NB4 (cell line): ENCODE measurements around the gene MOXD1.

Experiments
- DNase-seq: peaks from one replicate; pipeline ENCODE4 v3.0.0; 2010; ENCODE audit warnings: low read depth
- H3K4me3 ChIP-seq: one replicate; pipeline ENCODE4 v1.5.1; 2011; ENCODE audit warnings: mild to moderate bottlenecking, low read depth, low read length, moderate library complexity
- CTCF ChIP-seq: IDR thresholded peaks from one replicate; pipeline ENCODE4 v1.5.1; 2012; ENCODE audit warnings: low read depth, low read length
- MAX ChIP-seq: IDR thresholded peaks from 2 replicates; pipeline ENCODE4 v1.6.1; 2011; ENCODE audit warnings: low read depth, low read length
- MYC ChIP-seq: IDR thresholded peaks from 2 replicates; pipeline ENCODE4 v1.6.1; 2011; ENCODE audit warnings: low read depth, low read length
- POLR2A ChIP-seq: IDR thresholded peaks from 2 replicates; pipeline ENCODE4 v1.6.1; 2011; ENCODE audit warnings: mild to moderate bottlenecking; ENCODE audit not compliant: insufficient read length; ENCODE audit errors: extremely low read depth

The MOXD1 gene

DNA sequence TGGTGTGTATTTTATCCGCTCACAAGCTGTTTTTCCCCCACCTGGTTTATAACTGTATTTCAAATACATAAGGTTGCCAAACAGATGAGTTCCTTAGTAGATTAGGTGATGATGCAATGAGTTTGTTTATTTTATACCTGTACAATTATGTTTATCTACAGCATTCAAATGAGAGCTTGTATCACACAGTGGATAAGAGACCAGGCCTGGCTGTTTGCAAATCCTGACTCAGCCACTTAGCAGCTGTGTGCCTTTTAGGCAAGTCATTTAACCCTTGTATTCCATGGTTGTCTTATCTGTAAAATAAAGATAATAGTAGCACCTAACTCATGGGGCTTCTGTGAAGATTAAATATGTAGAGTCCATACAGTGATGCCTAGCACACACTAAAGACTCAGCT, 143.7 kb downstream of the MOXD1 start:
- TF ChIP-seq MAX (no peak), MYC (no peak), CTCF (no peak), POLR2A (no peak)
- no peak for DNase-seq
- H3K4me3 ChIP-seq = no peak overlapping the region

DNA sequence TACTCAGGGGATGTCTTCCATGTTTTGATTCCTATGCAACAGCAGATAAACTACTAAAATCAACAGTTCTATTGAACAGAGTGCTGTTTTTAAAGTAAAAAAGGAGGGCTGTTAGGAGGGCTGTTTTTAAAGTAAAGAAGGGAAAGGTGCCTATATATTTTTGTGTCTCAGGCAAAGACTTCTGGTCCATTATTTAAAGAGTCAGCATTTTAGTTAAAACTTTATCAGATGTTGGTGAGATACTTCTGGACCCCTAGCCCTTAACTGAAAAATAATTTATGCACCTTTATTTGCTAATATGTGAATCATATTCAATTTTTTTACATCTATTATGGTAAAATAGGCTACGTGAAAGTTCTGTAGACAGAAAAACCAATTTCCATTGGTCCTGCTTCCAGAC, 144.8 kb downstream of the MOXD1 start:
- no peak for TF ChIP-seq MAX
- TF ChIP-seq POLR2A = no peak
- TF ChIP-seq MYC = no peak
- no peak for TF ChIP-seq CTCF
- no peak overlapping the region for H3K4me3 ChIP-seq
- DNase-seq = no peak

GRCh38 chr6:132253906-132254305, 147.4 kb downstream of the MOXD1 start:
- no peak for DNase-seq
- H3K4me3 ChIP-seq = no peak overlapping the region
- TF ChIP-seq CTCF = no peak
- TF ChIP-seq MYC = no peak
- TF ChIP-seq POLR2A = no peak
- TF ChIP-seq MAX = no peak

GRCh38 chr6:132253211-132253610, 148.1 kb downstream of the MOXD1 start:
- no peak overlapping the region for H3K4me3 ChIP-seq
- DNase-seq = no peak
- TF ChIP-seq CTCF (no peak), MAX (no peak), MYC (no peak), POLR2A (no peak)

- TF ChIP-seq MAX (no peak), MYC (no peak), POLR2A (no peak), CTCF (no peak)
- no peak overlapping the region for H3K4me3 ChIP-seq
- no peak for DNase-seq
Measured at GRCh38 chr6:132252113-132252512, 149.2 kb downstream of the MOXD1 start.

DNA sequence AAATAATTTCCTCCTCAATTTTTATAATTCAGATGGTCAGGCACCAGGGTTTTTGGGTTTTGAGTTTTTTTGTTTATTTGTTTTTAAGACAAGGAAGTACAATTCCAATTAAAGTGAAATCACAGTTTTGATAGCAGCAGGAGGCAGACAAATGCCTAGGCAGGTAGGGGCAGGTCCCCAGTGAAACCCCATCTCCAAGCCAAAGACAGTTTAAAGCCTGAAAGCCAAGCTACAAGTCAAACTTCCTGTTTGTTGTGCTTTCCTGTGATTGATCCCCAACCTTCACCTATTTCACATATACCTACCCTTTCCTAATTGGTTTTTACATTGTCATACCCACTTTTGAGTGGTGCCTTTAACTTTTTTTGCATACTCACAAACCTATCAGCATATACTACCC, 149.6 kb downstream of the MOXD1 start:
- no peak for DNase-seq
- no peak for TF ChIP-seq MYC
- no peak for TF ChIP-seq CTCF
- TF ChIP-seq MAX = no peak
- TF ChIP-seq POLR2A = no peak
- H3K4me3 ChIP-seq = no peak overlapping the region
